HEK293T (cell line): ENCODE data around the gene REC8.

ENCODE experiments used
- CTCF ChIA-PET: fragments of 350-600 bp; formaldehyde crosslinking; extraction: SDS; loops from one replicate; lab custom pipeline; 2021; ENCODE audit warnings: antibody characterized with exemption, inconsistent platforms; lab: Yijun Ruan, JAX
- POLR2A ChIA-PET: fragments of 350-600 bp; formaldehyde crosslinking; extraction: SDS; loops from one replicate; lab custom pipeline; 2020; ENCODE audit warnings: antibody characterized with exemption, inconsistent platforms; lab: Yijun Ruan, JAX
- DNase-seq: peaks from one replicate; pipeline ENCODE4 v3.0.0; 2012; ENCODE audit warnings: mixed read lengths; ENCODE audit errors: extremely low spot score
- ARNT ChIP-seq: fragments of 450-650 bp; IDR thresholded peaks from 2 replicates; pipeline ENCODE4 v1.6.1; 2017; ENCODE audit warnings: mild to moderate bottlenecking
- BHLHE40 ChIP-seq: fragments of 450-650 bp; IDR thresholded peaks from 2 replicates; pipeline ENCODE4 v1.6.1; 2016; ENCODE audit warnings: mild to moderate bottlenecking, moderate library complexity, borderline replicate concordance
- CTBP1 ChIP-seq: fragments of 450-650 bp; IDR thresholded peaks from 2 replicates; pipeline ENCODE4 v1.6.1; 2016; ENCODE audit warnings: borderline replicate concordance
- ELF4 ChIP-seq: fragments of 450-650 bp; IDR thresholded peaks from 2 replicates; pipeline ENCODE4 v1.6.1; 2017; ENCODE audit warnings: antibody characterized with exemption
- FOXA1 ChIP-seq: fragments of 450-650 bp; IDR thresholded peaks from 2 replicates; pipeline ENCODE4 v1.6.1; 2016; ENCODE audit warnings: mild to moderate bottlenecking
- FOXK2 ChIP-seq: fragments of 450-650 bp; IDR thresholded peaks from 2 replicates; pipeline ENCODE4 v1.6.1; 2016; ENCODE audit warnings: mild to moderate bottlenecking
- FOXM1 ChIP-seq: fragments of 450-650 bp; IDR thresholded peaks from 2 replicates; pipeline ENCODE4 v1.6.1; 2017; ENCODE audit warnings: mild to moderate bottlenecking, borderline replicate concordance
- HDGF ChIP-seq: fragments of 450-650 bp; IDR thresholded peaks from 2 replicates; pipeline ENCODE4 v1.6.1; 2017; ENCODE audit warnings: antibody characterized with exemption, borderline replicate concordance
- L3MBTL2 ChIP-seq: fragments of 450-650 bp; conservative IDR thresholded peaks from 2 replicates; pipeline ENCODE4 v1.6.1; 2016; ENCODE audit warnings: mild to moderate bottlenecking
- LEF1 ChIP-seq: fragments of 450-650 bp; IDR thresholded peaks from 2 replicates; pipeline ENCODE4 v1.6.1; 2017; ENCODE audit warnings: mild to moderate bottlenecking, borderline replicate concordance
- NFRKB ChIP-seq: fragments of 450-650 bp; IDR thresholded peaks from 2 replicates; pipeline ENCODE4 v1.6.1; 2016; ENCODE audit warnings: mild to moderate bottlenecking, moderate library complexity
- SP1 ChIP-seq: fragments of 450-650 bp; IDR thresholded peaks from 2 replicates; pipeline ENCODE4 v1.6.1; 2017
- SUZ12 ChIP-seq: fragments of 450-650 bp; IDR thresholded peaks from 2 replicates; pipeline ENCODE4 v1.6.1; 2016; ENCODE audit warnings: mild to moderate bottlenecking
- TARDBP ChIP-seq: fragments of 450-650 bp; IDR thresholded peaks from 2 replicates; pipeline ENCODE4 v1.6.1; 2016
- ZNF384 ChIP-seq: fragments of 450-650 bp; IDR thresholded peaks from 2 replicates; pipeline ENCODE4 v1.6.1; 2016
- TF ChIP-seq, protein P1 (sequence below): fragments of 450-650 bp; IDR thresholded peaks from 2 replicates; pipeline ENCODE4 v1.6.1; 2016

The REC8 gene

GRCh38 chr14:24183014-24183481, 11.2 kb downstream of the REC8 start:
- POLR2A ChIA-PET: interaction anchor here (0.8 to 1.0 kb wide), 2 partner anchors 30 to 42 kb away, joined by 3 to 4 read pairs; partner anchors contain the start of genes CHMP4A and EMC9
- TF ChIP-seq ELF4: no peak
- no peak for TF ChIP-seq FOXK2
- no peak for TF ChIP-seq TARDBP
- TF ChIP-seq ARNT: no peak
- no peak for TF ChIP-seq FOXM1
- TF ChIP-seq SUZ12: no peak
- no peak for TF ChIP-seq FOXA1
- no peak for TF ChIP-seq CTBP1
- TF ChIP-seq BHLHE40: no peak
- no peak for TF ChIP-seq HDGF
- no peak for TF ChIP-seq SP1
- TF ChIP-seq, protein P1, sequence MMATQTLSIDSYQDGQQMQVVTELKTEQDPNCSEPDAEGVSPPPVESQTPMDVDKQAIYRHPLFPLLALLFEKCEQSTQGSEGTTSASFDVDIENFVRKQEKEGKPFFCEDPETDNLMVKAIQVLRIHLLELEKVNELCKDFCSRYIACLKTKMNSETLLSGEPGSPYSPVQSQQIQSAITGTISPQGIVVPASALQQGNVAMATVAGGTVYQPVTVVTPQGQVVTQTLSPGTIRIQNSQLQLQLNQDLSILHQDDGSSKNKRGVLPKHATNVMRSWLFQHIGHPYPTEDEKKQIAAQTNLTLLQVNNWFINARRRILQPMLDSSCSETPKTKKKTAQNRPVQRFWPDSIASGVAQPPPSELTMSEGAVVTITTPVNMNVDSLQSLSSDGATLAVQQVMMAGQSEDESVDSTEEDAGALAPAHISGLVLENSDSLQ: no peak
- CTCF ChIA-PET: interaction anchor here (1.1 kb wide), 1 partner anchor 125 kb away, joined by 3 read pairs; no protein-coding TSS in a partner anchor

GRCh38 chr14:24184104-24184970, 12.5 kb downstream of the REC8 start:
- POLR2A ChIA-PET: interaction anchor here (2.9 kb wide), 1 partner anchor 11 kb away, joined by 14 read pairs; the partner anchor contains the start of gene TM9SF1

More at GRCh38 chr14:24183014-24183481, 11.2 kb downstream of the REC8 start:
- no peak for DNase-seq

DNA sequence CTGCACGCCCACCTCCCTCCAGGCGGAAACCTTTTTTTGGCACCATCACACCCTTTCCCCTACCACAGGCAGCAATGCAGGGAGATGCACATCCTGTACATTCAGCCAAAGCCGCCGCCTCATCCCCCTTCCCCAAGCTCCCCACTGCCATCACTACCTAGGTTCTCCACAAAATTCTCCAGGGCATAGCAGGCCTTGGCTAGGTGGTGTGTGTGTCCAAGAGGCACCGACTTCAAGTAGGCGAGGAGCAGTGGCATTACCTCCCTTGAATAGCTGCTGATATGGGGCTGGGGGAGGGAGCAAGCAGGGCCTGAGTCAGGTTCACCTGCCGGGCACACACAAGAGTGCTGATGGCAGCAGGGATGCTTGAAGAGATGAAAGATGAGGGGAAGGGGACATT, 13.1 kb downstream of the REC8 start:
- no peak for DNase-seq
- ChIA-PET CTCF (interaction anchor here (1.6 kb wide), 1 partner anchor 24 kb away, joined by 4 read pairs; the partner anchor contains the start of gene IRF9), POLR2A (interaction anchor here (0.7 to 2.9 kb wide), 3 partner anchors 8 to 44 kb away, joined by 3 to 14 read pairs (median 4); partner anchors contain the start of genes EMC9 and TM9SF1)
- TF ChIP-seq SP1: no peak
- TF ChIP-seq ARNT: no peak
- TF ChIP-seq CTBP1: no peak
- TF ChIP-seq FOXM1: no peak
- no peak for TF ChIP-seq ELF4
- TF ChIP-seq TARDBP: no peak
- no peak for TF ChIP-seq L3MBTL2
- no peak for TF ChIP-seq SUZ12
- no peak for TF ChIP-seq BHLHE40
- TF ChIP-seq, protein P1: no peak
- no peak for TF ChIP-seq NFRKB
- TF ChIP-seq FOXK2: no peak
- no peak for TF ChIP-seq HDGF
- TF ChIP-seq LEF1: no peak
- no peak for TF ChIP-seq ZNF384
- no peak for TF ChIP-seq FOXA1

More at GRCh38 chr14:24184104-24184970, 12.5 kb downstream of the REC8 start:
- CTCF ChIA-PET: interaction anchor here (1.6 kb wide), 1 partner anchor 23 kb away, joined by 4 read pairs; the partner anchor contains the start of gene IRF9
- no peak for DNase-seq
- TF ChIP-seq BHLHE40 (no peak), NFRKB (no peak), SUZ12 (no peak), ZNF384 (no peak), ELF4 (no peak), SP1 (no peak), TARDBP (no peak), FOXK2 (no peak), ARNT (no peak)

DNA sequence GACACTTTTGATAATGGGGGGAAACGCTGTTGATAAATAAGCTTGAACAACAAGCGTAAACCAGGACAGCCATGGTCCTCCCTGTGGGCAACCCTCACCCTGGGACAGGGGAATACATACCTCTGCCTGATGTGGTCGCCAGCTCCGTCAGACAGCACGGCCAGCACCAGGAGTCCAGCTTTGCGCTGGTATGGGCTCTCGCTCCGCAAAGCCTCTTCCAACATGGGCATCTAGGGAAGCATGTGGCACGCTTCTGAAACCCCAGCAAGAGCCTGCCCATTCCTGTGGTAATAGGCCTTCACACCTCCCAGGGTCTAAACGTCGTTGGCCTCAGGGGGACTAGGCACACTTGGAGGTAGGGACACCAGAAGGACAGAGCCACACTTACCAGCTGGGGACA, 13.9 kb downstream of the REC8 start:
- POLR2A ChIA-PET: interaction anchor here (0.7 to 2.9 kb wide), 4 partner anchors 8 to 44 kb away, joined by 3 to 14 read pairs (median 4); partner anchors contain the start of genes EMC9 and TM9SF1
- no peak for DNase-seq
- TF ChIP-seq ARNT: no peak
- CTCF ChIA-PET: interaction anchor here (1.6 kb wide), 1 partner anchor 24 kb away, joined by 4 read pairs; the partner anchor contains the start of gene IRF9

GRCh38 chr14:24186831-24187538, 15.1 kb downstream of the REC8 start:
- DNase-seq: no peak
- POLR2A ChIA-PET: interaction anchor here (1.0 to 3.2 kb wide), 6 partner anchors 7 to 81 kb away, joined by 3 to 20 read pairs (median 7); partner anchors contain the start of genes CHMP4A, EMC9 and TM9SF1
- CTCF ChIA-PET: interaction anchor here (1.7 kb wide), 1 partner anchor 26 kb away, joined by 3 read pairs; the partner anchor contains the start of gene IRF9
- TF ChIP-seq BHLHE40 (no peak), ZNF384 (no peak), SUZ12 (no peak), NFRKB (no peak), HDGF (no peak), CTBP1 (no peak), ELF4 (no peak), TARDBP (no peak), FOXK2 (no peak), LEF1 (no peak), ARNT (no peak), FOXM1 (no peak), SP1 (no peak)
- TF ChIP-seq, protein P1: no peak
